Astrocyte (in vitro differentiated cells and primary cell): Measurements from ENCODE around the gene RICTOR. TPM values are rescaled to one million over a fixed set of nuclear protein-coding genes. Genes with fewer than 3 reads are reported as not detected.

Experiments used
- DNase-seq: peaks from one replicate; pipeline ENCODE4 v3.0.0-alpha.2; 2010; ENCODE audit warnings: low read depth
- FAIRE-seq: peaks from 2 replicates; lab custom pipeline; 2011; peaks lifted over from hg19 to GRCh38; lab: Jason Lieb, UNC
- H2AFZ ChIP-seq: 2 replicates; pipeline ENCODE4 v1.6.0; 2012; ENCODE audit warnings: low read depth, low read length, inconsistent platforms
- H3K27ac ChIP-seq: 2 replicates; pipeline ENCODE4 v1.5.1; 2011; ENCODE audit warnings: low read depth, low read length, inconsistent platforms
- H3K27me3 ChIP-seq: 2 replicates; pipeline ENCODE4 v1.6.0; 2011; ENCODE audit warnings: low read length, inconsistent platforms; ENCODE audit not compliant: insufficient read depth
- H3K36me3 ChIP-seq: 2 replicates; pipeline ENCODE4 v1.5.1; 2011; ENCODE audit warnings: low read length, inconsistent platforms; ENCODE audit not compliant: insufficient read depth
- H3K4me1 ChIP-seq: 2 replicates; pipeline ENCODE4 v1.5.1; 2011; ENCODE audit warnings: low read length, inconsistent platforms; ENCODE audit not compliant: insufficient read depth
- H3K4me2 ChIP-seq: 2 replicates; pipeline ENCODE4 v1.6.0; 2012; ENCODE audit warnings: low read length, inconsistent platforms
- H3K4me3 ChIP-seq: 2 replicates; pipeline ENCODE4 v1.5.1; 2011; ENCODE audit warnings: low read depth, mild to moderate bottlenecking, low read length, inconsistent platforms; ENCODE audit not compliant: insufficient read depth
- H3K79me2 ChIP-seq: 2 replicates; pipeline ENCODE4 v1.6.0; 2012; ENCODE audit warnings: mild to moderate bottlenecking, low read length, inconsistent platforms; ENCODE audit not compliant: insufficient read depth
- H3K9ac ChIP-seq: 2 replicates; pipeline ENCODE4 v1.6.0; 2012; ENCODE audit warnings: mild to moderate bottlenecking, low read length, inconsistent platforms
- H3K9me3 ChIP-seq: 2 replicates; pipeline ENCODE4 v1.5.1; 2012; ENCODE audit warnings: low read depth, mild to moderate bottlenecking, low read length, inconsistent platforms; ENCODE audit not compliant: insufficient read depth
- H4K20me1 ChIP-seq: 2 replicates; pipeline ENCODE4 v1.6.0; 2012; ENCODE audit warnings: low read length, inconsistent platforms; ENCODE audit not compliant: insufficient read depth
- H3K27ac Mint-ChIP-seq: one replicate; pipeline ENCODE4 v1.8.0; 2021; ENCODE audit warnings: mild to moderate bottlenecking, mixed read lengths; ENCODE audit not compliant: unreplicated experiment
- H3K27me3 Mint-ChIP-seq: one replicate; pipeline ENCODE4 v1.8.0; 2021; ENCODE audit warnings: low read depth, mixed read lengths; ENCODE audit not compliant: unreplicated experiment
- H3K36me3 Mint-ChIP-seq: one replicate; pipeline ENCODE4 v1.8.0; 2021; ENCODE audit warnings: low read depth, mixed read lengths; ENCODE audit not compliant: unreplicated experiment
- H3K4me1 Mint-ChIP-seq: one replicate; pipeline ENCODE4 v1.8.0; 2021; ENCODE audit warnings: low read depth, mixed read lengths; ENCODE audit not compliant: unreplicated experiment
- H3K4me3 Mint-ChIP-seq: one replicate; pipeline ENCODE4 v1.8.0; 2021; ENCODE audit warnings: mild to moderate bottlenecking, moderate library complexity, mixed read lengths; ENCODE audit not compliant: unreplicated experiment
- H3K9me3 Mint-ChIP-seq: one replicate; pipeline ENCODE4 v1.8.0; 2021; ENCODE audit warnings: mild to moderate bottlenecking, mixed read lengths; ENCODE audit not compliant: unreplicated experiment
- EZH2 ChIP-seq: IDR thresholded peaks from 2 replicates; pipeline ENCODE4 v1.6.1; 2012; ENCODE audit warnings: mild to moderate bottlenecking, low read length, inconsistent platforms; ENCODE audit not compliant: insufficient read depth
- total RNA-seq: library from RNA; stranded (reverse); gene quantifications from 2 replicates; pipeline ENCODE4 v1.2.1, GENCODE V29; 2021
- TF ChIP-seq, protein P1 (sequence below): IDR thresholded peaks from 2 replicates; pipeline ENCODE4 v1.5.1; 2011; ENCODE audit warnings: low read depth, mild to moderate bottlenecking, inconsistent platforms, low read length, moderate library complexity; ENCODE audit not compliant: insufficient read depth

RICTOR gene
- total RNA-seq, 1 donor from 2014 or later = 43.2 TPM

- peaks cover 27% of the 10 kb centered on the region for H3K4me1 Mint-ChIP-seq
Observed at GRCh38 chr5:39064450-39064849, 9.7 kb downstream of the RICTOR start.

GRCh38 chr5:39063037-39063436, 11.2 kb downstream of the RICTOR start:
- no peak overlapping the region for H3K27ac ChIP-seq
- H3K9me3 ChIP-seq = no peaks in the 10 kb centered on the region
- no peaks in the 10 kb centered on the region for H3K27me3 Mint-ChIP-seq
- peaks cover 5% of the 10 kb centered on the region for H3K36me3 ChIP-seq
- peaks cover 21% of the 10 kb centered on the region for H3K36me3 Mint-ChIP-seq
- no peaks in the 10 kb centered on the region for H3K4me1 ChIP-seq
- H3K79me2 ChIP-seq = peaks cover 98% of the 10 kb centered on the region
- H3K9me3 Mint-ChIP-seq = peaks cover 7% of the 10 kb centered on the region
- H4K20me1 ChIP-seq = peaks cover 51% of the 10 kb centered on the region
- peak overlapping the region; percentile 31 for H3K4me3 Mint-ChIP-seq
- FAIRE-seq = no peak
- DNase-seq = peak; percentile 25
- H3K27me3 ChIP-seq = no peaks in the 10 kb centered on the region
- H2AFZ ChIP-seq = no peak overlapping the region
- H3K4me2 ChIP-seq = no peak overlapping the region
- no peak overlapping the region for H3K27ac Mint-ChIP-seq
- no peak overlapping the region for H3K9ac ChIP-seq
- H3K4me1 Mint-ChIP-seq = peaks cover 19% of the 10 kb centered on the region
- H3K4me3 ChIP-seq = no peak overlapping the region
- TF ChIP-seq, protein P1, sequence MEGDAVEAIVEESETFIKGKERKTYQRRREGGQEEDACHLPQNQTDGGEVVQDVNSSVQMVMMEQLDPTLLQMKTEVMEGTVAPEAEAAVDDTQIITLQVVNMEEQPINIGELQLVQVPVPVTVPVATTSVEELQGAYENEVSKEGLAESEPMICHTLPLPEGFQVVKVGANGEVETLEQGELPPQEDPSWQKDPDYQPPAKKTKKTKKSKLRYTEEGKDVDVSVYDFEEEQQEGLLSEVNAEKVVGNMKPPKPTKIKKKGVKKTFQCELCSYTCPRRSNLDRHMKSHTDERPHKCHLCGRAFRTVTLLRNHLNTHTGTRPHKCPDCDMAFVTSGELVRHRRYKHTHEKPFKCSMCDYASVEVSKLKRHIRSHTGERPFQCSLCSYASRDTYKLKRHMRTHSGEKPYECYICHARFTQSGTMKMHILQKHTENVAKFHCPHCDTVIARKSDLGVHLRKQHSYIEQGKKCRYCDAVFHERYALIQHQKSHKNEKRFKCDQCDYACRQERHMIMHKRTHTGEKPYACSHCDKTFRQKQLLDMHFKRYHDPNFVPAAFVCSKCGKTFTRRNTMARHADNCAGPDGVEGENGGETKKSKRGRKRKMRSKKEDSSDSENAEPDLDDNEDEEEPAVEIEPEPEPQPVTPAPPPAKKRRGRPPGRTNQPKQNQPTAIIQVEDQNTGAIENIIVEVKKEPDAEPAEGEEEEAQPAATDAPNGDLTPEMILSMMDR = no peak
- TF ChIP-seq EZH2 = no peak

More at GRCh38 chr5:39064450-39064849, 9.7 kb downstream of the RICTOR start:
- Histone ChIP-seq H3K36me3 (peaks cover 10% of the 10 kb centered on the region), H3K27me3 (no peaks in the 10 kb centered on the region), H3K4me1 (no peaks in the 10 kb centered on the region), H3K9me3 (no peaks in the 10 kb centered on the region), H3K27ac (no peak overlapping the region), H4K20me1 (peaks cover 61% of the 10 kb centered on the region), H3K79me2 (peaks cover 98% of the 10 kb centered on the region), H3K4me3 (no peak overlapping the region), H3K4me2 (no peak overlapping the region), H3K9ac (no peak overlapping the region), H2AFZ (no peak overlapping the region)
- Mint-ChIP-seq H3K9me3 (peaks cover 7% of the 10 kb centered on the region), H3K4me3 (no peak overlapping the region), H3K36me3 (peaks cover 23% of the 10 kb centered on the region), H3K27me3 (no peaks in the 10 kb centered on the region), H3K27ac (no peak overlapping the region)
- no peak for FAIRE-seq
- TF ChIP-seq, protein P1 = no peak
- no peak for TF ChIP-seq EZH2
- DNase-seq = no peak

DNA sequence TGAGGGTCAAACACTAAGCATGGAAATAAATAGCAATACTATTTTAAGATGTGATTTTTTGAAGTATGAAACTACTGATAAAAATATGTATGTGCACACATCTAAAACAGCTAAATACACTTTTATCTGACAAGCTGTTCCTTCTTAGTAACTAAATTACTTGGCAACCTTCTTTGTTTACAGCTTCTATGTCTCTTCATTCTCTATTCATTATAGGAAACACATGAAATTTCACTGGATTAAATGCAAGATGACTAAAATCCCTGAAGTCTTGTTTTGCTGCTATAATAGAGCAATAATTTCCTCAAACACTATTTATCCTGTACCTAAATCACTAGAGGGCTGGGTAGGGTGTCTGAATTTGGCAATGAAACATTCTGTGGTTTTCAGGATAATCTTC, 11.7 kb downstream of the RICTOR start:
- Mint-ChIP-seq H3K4me3 (no peak overlapping the region), H3K36me3 (peaks cover 21% of the 10 kb centered on the region), H3K4me1 (peaks cover 15% of the 10 kb centered on the region), H3K27ac (no peak overlapping the region), H3K9me3 (peaks cover 7% of the 10 kb centered on the region), H3K27me3 (no peaks in the 10 kb centered on the region)
- Histone ChIP-seq H2AFZ (no peak overlapping the region), H3K4me2 (no peak overlapping the region), H3K36me3 (peaks cover 5% of the 10 kb centered on the region), H4K20me1 (peaks cover 46% of the 10 kb centered on the region), H3K79me2 (peaks cover 97% of the 10 kb centered on the region), H3K27me3 (no peaks in the 10 kb centered on the region), H3K27ac (no peak overlapping the region), H3K9ac (no peak overlapping the region), H3K9me3 (no peaks in the 10 kb centered on the region), H3K4me1 (no peaks in the 10 kb centered on the region), H3K4me3 (no peak overlapping the region)
- TF ChIP-seq EZH2 = no peak
- TF ChIP-seq, protein P1 = no peak
- FAIRE-seq = no peak
- no peak for DNase-seq
